CD8-positive, alpha-beta memory T cell (primary cell): ENCODE data around the gene HOXB3. TPM values are rescaled to one million over a fixed set of nuclear protein-coding genes. Genes with fewer than 3 reads are reported as not detected.

ENCODE experiments used
- CTCF ChIA-PET: fragments of 350-600 bp; sonication (Branson Sonifier 250); formaldehyde crosslinking; loops from one replicate; lab custom pipeline; 2021; ENCODE audit warnings: antibody characterized with exemption; lab: Charles Lee
- POLR2A ChIA-PET: fragments of 350-600 bp; sonication (Branson Sonifier 250); formaldehyde crosslinking; loops from one replicate; lab custom pipeline; 2021; ENCODE audit warnings: antibody characterized with exemption; lab: Charles Lee
- DNase-seq, 5 donors: peaks; one replicate each; pipeline versions ENCODE4 v3.0.0 to v3.0.0-alpha.2; 2020 to 2022; ENCODE audit warnings: mixed read lengths in 1 of 5
- H3K27ac ChIP-seq: one replicate; pipeline ENCODE4 v1.7.0; 2013; ENCODE audit warnings: low read depth, mild to moderate bottlenecking, low read length, moderate library complexity
- H3K27me3 ChIP-seq: 2 replicates; pipeline ENCODE4 v1.7.0; 2013; ENCODE audit warnings: low read length, mild to moderate bottlenecking; ENCODE audit not compliant: insufficient read depth, poor library complexity, severe bottlenecking
- H3K36me3 ChIP-seq: 2 replicates; pipeline ENCODE4 v1.7.0; 2013; ENCODE audit warnings: mild to moderate bottlenecking, low read length, moderate library complexity; ENCODE audit not compliant: insufficient read depth
- H3K4me1 ChIP-seq: 2 replicates; pipeline ENCODE4 v1.7.0; 2013; ENCODE audit warnings: mild to moderate bottlenecking, low read length, moderate library complexity; ENCODE audit not compliant: insufficient read depth
- H3K4me3 ChIP-seq: 2 replicates; pipeline ENCODE4 v1.7.0; 2013; ENCODE audit warnings: mild to moderate bottlenecking, low read length
- H3K9me3 ChIP-seq: 2 replicates; pipeline ENCODE4 v1.7.0; 2013; ENCODE audit warnings: mild to moderate bottlenecking, low read length
- H3K27ac Mint-ChIP-seq, 8 donors: one replicate each; pipeline ENCODE4 v1.8.0; 2020 to 2021; ENCODE audit warnings: mixed read lengths in 8 of 8, mild to moderate bottlenecking in 6 of 8, inconsistent platforms in 3 of 8, moderate library complexity in 3 of 8
- H3K27me3 Mint-ChIP-seq, 2 donors: one replicate each; pipeline ENCODE4 v1.8.0; 2020 to 2021; ENCODE audit warnings: mixed read lengths in 2 of 2, mild to moderate bottlenecking in 1 of 2, moderate library complexity in 1 of 2
- H3K36me3 Mint-ChIP-seq, 3 donors: one replicate each; pipeline ENCODE4 v1.8.0; 2020 to 2021; ENCODE audit warnings: mixed read lengths in 3 of 3, inconsistent platforms in 1 of 3, mild to moderate bottlenecking in 1 of 3
- H3K4me1 Mint-ChIP-seq, 3 donors: one replicate each; pipeline ENCODE4 v1.8.0; 2020 to 2021; ENCODE audit warnings: mixed read lengths in 3 of 3, inconsistent platforms in 1 of 3, mild to moderate bottlenecking in 1 of 3
- H3K4me3 Mint-ChIP-seq, 7 donors: one replicate each; pipeline ENCODE4 v1.8.0; 2020 to 2021; ENCODE audit warnings: mixed read lengths in 7 of 7, mild to moderate bottlenecking in 6 of 7, moderate library complexity in 4 of 7, inconsistent platforms in 2 of 7
- H3K9me3 Mint-ChIP-seq, 5 donors: one replicate each; pipeline ENCODE4 v1.8.0; 2020 to 2022; ENCODE audit warnings: mixed read lengths in 5 of 5, mild to moderate bottlenecking in 3 of 5, moderate library complexity in 2 of 5, inconsistent platforms in 1 of 5
- polyA plus RNA-seq: library from polyadenylated mRNA; unstranded; fragments of 300-500 nt; fragmentation: Illumina TruSeq; gene quantifications from one replicate; pipeline ENCODE4 v1.2.3, GENCODE V29; 2021
- total RNA-seq, 2 experiments: library from RNA; stranded (reverse); gene quantifications; one replicate each; pipeline ENCODE4 v1.2.3, GENCODE V29; 2021

HOXB3 gene
- total and polyA plus RNA-seq, 3 experiments from 2014 or later = 0.10 to 3.5 (median 3.0) TPM

GRCh38 chr17:48566717-48567116, 23.3 kb downstream of the HOXB3 start:
- CTCF ChIA-PET = interaction anchor here (1.1 to 2.0 kb wide), 3 partner anchors 9 to 75 kb away, joined by 3 to 4 read pairs (median 4); no protein-coding TSS in a partner anchor
- Histone ChIP-seq H3K27me3 (no peaks in the 10 kb centered on the region), H3K4me1 (no peaks in the 10 kb centered on the region), H3K27ac (no peak overlapping the region), H3K36me3 (no peaks in the 10 kb centered on the region), H3K9me3 (no peaks in the 10 kb centered on the region), H3K4me3 (no peak overlapping the region)
- no peak overlapping the region for H3K4me3 Mint-ChIP-seq
- peaks cover 0 to 9% (median 7%) of the 10 kb centered on the region in 3 donors for H3K4me1 Mint-ChIP-seq
- H3K9me3 Mint-ChIP-seq = no peaks in the 10 kb centered on the region
- peaks cover 0 to 7% (median 4%) of the 10 kb centered on the region in 3 donors for H3K36me3 Mint-ChIP-seq
- H3K27ac Mint-ChIP-seq = no peak overlapping the region
- peaks cover 0 to 11% of the 10 kb centered on the region in 2 donors for H3K27me3 Mint-ChIP-seq
- POLR2A ChIA-PET = no interaction called here
- no peak for DNase-seq

- H3K4me3 Mint-ChIP-seq = no peak overlapping the region
- Histone ChIP-seq H3K36me3 (no peaks in the 10 kb centered on the region), H3K4me3 (no peak overlapping the region), H3K27ac (no peak overlapping the region), H3K9me3 (no peaks in the 10 kb centered on the region), H3K4me1 (no peaks in the 10 kb centered on the region), H3K27me3 (no peaks in the 10 kb centered on the region)
- POLR2A ChIA-PET = no interaction called here
- peaks cover 0 to 12% (median 11%) of the 10 kb centered on the region in 3 donors for H3K4me1 Mint-ChIP-seq
- no peak overlapping the region for H3K27ac Mint-ChIP-seq
- H3K9me3 Mint-ChIP-seq = no peaks in the 10 kb centered on the region
- peaks cover 0 to 14% of the 10 kb centered on the region in 2 donors for H3K27me3 Mint-ChIP-seq
- no peak for DNase-seq
- H3K36me3 Mint-ChIP-seq = peaks cover 0 to 4% (median 2%) of the 10 kb centered on the region in 3 donors
- CTCF ChIA-PET = no interaction called here
These were observed 23.9 kb downstream of the HOXB3 start for GRCh38 chr17:48565925-48566710.

- peaks cover 0 to 12% (median 11%) of the 10 kb centered on the region in 3 donors for H3K4me1 Mint-ChIP-seq
- no peak overlapping the region for H3K27ac Mint-ChIP-seq
- no peak for DNase-seq
- no peaks in the 10 kb centered on the region for H3K9me3 Mint-ChIP-seq
- H3K4me3 Mint-ChIP-seq = no peak overlapping the region
- H3K36me3 Mint-ChIP-seq = peaks cover 0 to 5% (median 0%) of the 10 kb centered on the region in 3 donors
- H3K27ac ChIP-seq = no peak overlapping the region
- no peak overlapping the region for H3K4me3 ChIP-seq
- H3K36me3 ChIP-seq = no peaks in the 10 kb centered on the region
- ChIA-PET CTCF (no interaction called here), POLR2A (no interaction called here)
- no peaks in the 10 kb centered on the region for H3K4me1 ChIP-seq
- no peaks in the 10 kb centered on the region for H3K27me3 ChIP-seq
- H3K27me3 Mint-ChIP-seq = peaks cover 0 to 16% of the 10 kb centered on the region in 2 donors
- H3K9me3 ChIP-seq = no peaks in the 10 kb centered on the region
These were observed 25.0 kb downstream of the HOXB3 start for GRCh38 chr17:48565022-48565554.

DNA sequence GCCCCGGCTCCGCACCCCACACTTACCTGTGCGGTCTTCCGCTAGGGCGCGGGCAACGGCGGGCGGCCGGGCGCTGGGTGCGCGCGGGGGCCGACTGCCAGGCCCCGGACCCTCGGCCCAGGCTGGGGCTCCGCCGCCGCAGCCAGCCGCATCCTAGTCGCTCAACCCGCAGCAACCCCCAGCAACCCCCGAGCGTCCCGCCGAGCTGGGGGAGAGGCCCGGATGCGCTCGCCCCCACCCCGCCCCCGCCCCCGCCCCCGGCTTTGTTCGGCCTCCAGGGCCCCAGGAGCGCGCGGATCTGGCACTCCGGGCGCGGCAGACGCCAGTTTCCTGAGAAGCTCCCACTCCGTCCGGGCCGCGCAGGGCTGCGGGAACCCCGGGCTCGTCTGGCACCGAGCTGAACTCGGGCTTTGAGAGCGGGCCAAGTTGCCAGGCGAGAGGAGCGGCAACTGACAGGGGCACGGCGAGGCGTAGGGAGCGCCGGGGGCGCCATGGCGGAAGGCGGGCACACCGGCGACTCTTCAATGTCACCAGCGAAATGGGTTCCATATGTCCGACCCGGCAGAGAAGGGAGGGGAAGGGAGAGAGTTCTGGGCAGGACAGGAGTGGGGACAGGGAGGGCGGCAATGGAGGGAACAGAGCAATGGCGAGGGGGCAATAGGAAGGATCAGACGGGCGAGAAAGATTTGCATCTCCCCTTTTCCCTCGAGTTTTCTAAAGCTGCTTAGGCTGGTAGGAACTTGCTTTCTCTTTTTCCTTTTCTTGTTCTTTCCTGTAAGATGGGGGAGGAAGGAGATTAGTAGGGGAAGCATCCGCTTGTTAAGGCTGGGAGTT, 25.6 kb downstream of the HOXB3 start:
- CTCF ChIA-PET = no interaction called here
- no peak overlapping the region for H3K4me3 Mint-ChIP-seq

GRCh38 chr17:48563867-48564187, 26.2 kb downstream of the HOXB3 start:
- Histone ChIP-seq H3K27me3 (no peaks in the 10 kb centered on the region), H3K36me3 (no peaks in the 10 kb centered on the region), H3K27ac (no peak overlapping the region), H3K4me1 (no peaks in the 10 kb centered on the region), H3K9me3 (no peaks in the 10 kb centered on the region), H3K4me3 (no peak overlapping the region)
- peak overlapping the region in 1 of 7 donors; percentile 20 for H3K4me3 Mint-ChIP-seq
- peaks cover 0 to 4% (median 0%) of the 10 kb centered on the region in 3 donors for H3K36me3 Mint-ChIP-seq
- DNase-seq = no peak
- no peak overlapping the region for H3K27ac Mint-ChIP-seq
- H3K4me1 Mint-ChIP-seq = peaks cover 0 to 12% (median 11%) of the 10 kb centered on the region in 3 donors
- H3K27me3 Mint-ChIP-seq = peaks cover 0 to 12% of the 10 kb centered on the region in 2 donors
- ChIA-PET POLR2A (no interaction called here), CTCF (no interaction called here)
- H3K9me3 Mint-ChIP-seq = no peaks in the 10 kb centered on the region

More for the DNA sequence above, 25.6 kb downstream of the HOXB3 start:
- POLR2A ChIA-PET = no interaction called here
- Histone ChIP-seq H3K4me1 (no peaks in the 10 kb centered on the region), H3K36me3 (no peaks in the 10 kb centered on the region), H3K27ac (no peak overlapping the region), H3K27me3 (no peaks in the 10 kb centered on the region), H3K9me3 (no peaks in the 10 kb centered on the region), H3K4me3 (no peak overlapping the region)
- Mint-ChIP-seq H3K4me1 (peaks cover 0 to 12% (median 11%) of the 10 kb centered on the region in 3 donors), H3K27ac (no peak overlapping the region), H3K9me3 (no peaks in the 10 kb centered on the region), H3K36me3 (peaks cover 0 to 5% (median 0%) of the 10 kb centered on the region in 3 donors), H3K27me3 (peaks cover 0 to 16% of the 10 kb centered on the region in 2 donors)
- DNase-seq = no peak

DNA sequence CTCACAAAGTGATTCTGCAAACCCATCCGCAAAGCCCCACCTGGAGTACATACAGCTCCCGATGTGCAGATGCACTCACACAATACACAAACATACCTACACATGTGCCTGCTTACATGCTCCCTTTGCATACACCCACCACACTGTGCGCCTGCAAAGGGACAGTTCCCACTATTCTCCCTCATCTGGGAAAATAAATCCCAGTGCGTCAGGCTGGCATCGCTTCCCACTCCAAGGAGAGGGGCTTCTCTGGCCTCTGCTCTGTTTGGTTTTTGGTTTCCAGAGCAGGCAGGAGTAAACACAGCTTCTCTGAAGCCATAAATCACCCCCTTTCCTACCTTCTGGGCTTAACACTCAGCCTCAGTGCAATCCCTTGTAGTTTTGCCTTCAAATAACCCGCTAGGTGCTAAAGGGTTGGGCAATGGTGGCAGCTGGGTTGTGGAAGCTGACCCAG, 26.6 kb downstream of the HOXB3 start:
- H3K4me1 ChIP-seq = no peaks in the 10 kb centered on the region
- H3K27me3 ChIP-seq = no peaks in the 10 kb centered on the region
- H3K36me3 Mint-ChIP-seq = peaks cover 0 to 3% (median 0%) of the 10 kb centered on the region in 3 donors
- no peaks in the 10 kb centered on the region for H3K9me3 Mint-ChIP-seq
- H3K4me1 Mint-ChIP-seq = peaks cover 0 to 12% (median 10%) of the 10 kb centered on the region in 3 donors
- ChIA-PET POLR2A (no interaction called here), CTCF (no interaction called here)
- H3K36me3 ChIP-seq = no peaks in the 10 kb centered on the region
- DNase-seq = no peak
- no peak overlapping the region for H3K27ac Mint-ChIP-seq
- H3K27me3 Mint-ChIP-seq = peaks cover 0 to 11% of the 10 kb centered on the region in 2 donors
- no peak overlapping the region for H3K27ac ChIP-seq
- no peak overlapping the region for H3K4me3 ChIP-seq
- no peak overlapping the region for H3K4me3 Mint-ChIP-seq
- H3K9me3 ChIP-seq = no peaks in the 10 kb centered on the region

- peaks cover 0 to 3% (median 0%) of the 10 kb centered on the region in 3 donors for H3K36me3 Mint-ChIP-seq
- POLR2A ChIA-PET = no interaction called here
- no peaks in the 10 kb centered on the region for H3K9me3 ChIP-seq
- peaks cover 0 to 13% of the 10 kb centered on the region in 2 donors for H3K27me3 Mint-ChIP-seq
- CTCF ChIA-PET = no interaction called here
- H3K9me3 Mint-ChIP-seq = no peaks in the 10 kb centered on the region
- H3K4me3 ChIP-seq = no peak overlapping the region
- DNase-seq = no peak
- peaks cover 0 to 12% (median 8%) of the 10 kb centered on the region in 3 donors for H3K4me1 Mint-ChIP-seq
- H3K36me3 ChIP-seq = no peaks in the 10 kb centered on the region
- H3K4me1 ChIP-seq = no peaks in the 10 kb centered on the region
- no peak overlapping the region for H3K4me3 Mint-ChIP-seq
- no peak overlapping the region for H3K27ac ChIP-seq
- H3K27me3 ChIP-seq = no peaks in the 10 kb centered on the region
- H3K27ac Mint-ChIP-seq = no peak overlapping the region
These were observed 27.1 kb downstream of the HOXB3 start for GRCh38 chr17:48562934-48563333.
